Endothelial cell of umbilical vein (primary cell): ENCODE measurements around the gene CNIH4.

Experiments
- CTCF ChIP-seq, 2 donors: IDR thresholded peaks; 1 replicate in 1 of 2; 2 replicates in 1 of 2; pipeline ENCODE4 v1.5.1; 2011; ENCODE audit warnings: low read length in 2 of 2, mild to moderate bottlenecking in 2 of 2, moderate library complexity in 2 of 2, control low read depth in 1 of 2, inconsistent platforms in 1 of 2, low read depth in 1 of 2; ENCODE audit not compliant: insufficient read depth in 1 of 2; ENCODE audit errors: extremely low read depth in 1 of 2
- MAX ChIP-seq: IDR thresholded peaks from 2 replicates; pipeline ENCODE4 v1.6.1; 2011; ENCODE audit not compliant: insufficient read depth, insufficient read length
- POLR2A ChIP-seq: IDR thresholded peaks from 2 replicates; pipeline ENCODE4 v1.6.1; 2012; ENCODE audit warnings: low read depth, mild to moderate bottlenecking, control low read depth, low read length

GRCh38 chr1:224338150-224338838, 18.4 kb upstream of the CNIH4 start:
- TF ChIP-seq CTCF (IDR thresholded peaks at IDR 0.05; ENCODE audit: extremely low read depth in 1 of 2, insufficient read depth in 1 of 2, low read depth in 1 of 2, low read length in 2 of 2) = no peak
- no peak for TF ChIP-seq MAX
- TF ChIP-seq POLR2A = no peak
